ENCODE measurements around the gene TEX35.

Gene TEX35

GRCh38 chr1:178506177-178506576 lies 6.7 kb upstream of the TEX35 start:
- DNase-seq, result no peak
- Histone ChIP-seq H4K20me1 (ENCODE audit: insufficient read depth, low read length) (no peaks in the 10 kb centered on the region), H3K9me3 (ENCODE audit: insufficient read depth, low read length, severe bottlenecking) (no peaks in the 10 kb centered on the region), H3K4me2 (ENCODE audit: insufficient read depth, low read length) (no peak overlapping the region), H2AFZ (ENCODE audit: low read depth, low read length) (no peak overlapping the region), H3K79me2 (ENCODE audit: insufficient read depth, low read length) (no peaks in the 10 kb centered on the region), H3K27ac (ENCODE audit: low read length) (no peak overlapping the region), H3K27me3 (ENCODE audit: insufficient read depth, low read length, poor library complexity) (no peaks in the 10 kb centered on the region), H3K9ac (ENCODE audit: low read depth, low read length) (no peak overlapping the region), H3K4me1 (ENCODE audit: insufficient read depth, low read length) (no peaks in the 10 kb centered on the region), H3K36me3 (ENCODE audit: insufficient read depth, low read length) (no peaks in the 10 kb centered on the region), H3K4me3 (ENCODE audit: low read depth in 1 of 2, low read length in 2 of 2) (no peak overlapping the region)
- no peak for ATAC-seq (ENCODE audit: insufficient read depth, low read depth)
- no peak for TF ChIP-seq CTCF (IDR thresholded peaks at IDR 0.05; ENCODE audit: borderline replicate concordance, extremely low read depth, low read length, poor library complexity, severe bottlenecking)
- no peak for TF ChIP-seq EZH2 (IDR thresholded peaks at IDR 0.05; ENCODE audit: borderline replicate concordance, low read depth, low read length, severe bottlenecking)

DNA sequence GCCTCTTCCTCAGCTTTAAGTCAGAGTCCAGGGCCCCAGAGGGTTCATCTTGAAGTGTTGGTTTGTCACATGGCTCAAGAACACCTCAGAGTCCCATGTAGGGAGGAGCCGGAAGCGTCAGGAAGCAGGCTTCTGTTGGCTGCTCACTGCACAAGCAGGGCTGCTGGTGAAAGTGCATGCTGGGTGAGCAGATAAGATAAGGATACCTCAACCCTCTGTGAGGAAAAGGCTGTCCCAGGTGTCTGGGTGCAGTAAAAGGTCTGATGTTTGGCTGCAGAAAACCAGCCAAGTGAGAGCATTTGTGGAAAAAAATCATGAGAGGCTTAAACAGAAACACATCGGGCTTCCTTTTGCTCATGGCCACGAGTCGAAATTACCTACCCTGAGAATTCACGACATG lies 6.2 kb upstream of the TEX35 start:
- no peaks in the 10 kb centered on the region for H3K79me2 ChIP-seq (ENCODE audit: insufficient read depth, low read length)
- H4K20me1 ChIP-seq (ENCODE audit: insufficient read depth, low read length), result no peaks in the 10 kb centered on the region
- no peaks in the 10 kb centered on the region for H3K27me3 ChIP-seq (ENCODE audit: insufficient read depth, low read length, poor library complexity)
- no peak overlapping the region for H3K27ac ChIP-seq (ENCODE audit: low read length)
- no peaks in the 10 kb centered on the region for H3K4me1 ChIP-seq (ENCODE audit: insufficient read depth, low read length)
- no peak overlapping the region for H3K4me3 ChIP-seq (ENCODE audit: low read depth in 1 of 2, low read length in 2 of 2)
- H2AFZ ChIP-seq (ENCODE audit: low read depth, low read length), result no peak overlapping the region
- H3K36me3 ChIP-seq (ENCODE audit: insufficient read depth, low read length), result no peaks in the 10 kb centered on the region
- TF ChIP-seq EZH2 (IDR thresholded peaks at IDR 0.05; ENCODE audit: borderline replicate concordance, low read depth, low read length, severe bottlenecking) (no peak), CTCF (IDR thresholded peaks at IDR 0.05; ENCODE audit: borderline replicate concordance, extremely low read depth, low read length, poor library complexity, severe bottlenecking) (no peak)
- no peak for DNase-seq
- H3K9me3 ChIP-seq (ENCODE audit: insufficient read depth, low read length, severe bottlenecking), result no peaks in the 10 kb centered on the region
- ATAC-seq (ENCODE audit: insufficient read depth, low read depth), result no peak
- no peak overlapping the region for H3K9ac ChIP-seq (ENCODE audit: low read depth, low read length)
- H3K4me2 ChIP-seq (ENCODE audit: insufficient read depth, low read length), result no peak overlapping the region

DNA sequence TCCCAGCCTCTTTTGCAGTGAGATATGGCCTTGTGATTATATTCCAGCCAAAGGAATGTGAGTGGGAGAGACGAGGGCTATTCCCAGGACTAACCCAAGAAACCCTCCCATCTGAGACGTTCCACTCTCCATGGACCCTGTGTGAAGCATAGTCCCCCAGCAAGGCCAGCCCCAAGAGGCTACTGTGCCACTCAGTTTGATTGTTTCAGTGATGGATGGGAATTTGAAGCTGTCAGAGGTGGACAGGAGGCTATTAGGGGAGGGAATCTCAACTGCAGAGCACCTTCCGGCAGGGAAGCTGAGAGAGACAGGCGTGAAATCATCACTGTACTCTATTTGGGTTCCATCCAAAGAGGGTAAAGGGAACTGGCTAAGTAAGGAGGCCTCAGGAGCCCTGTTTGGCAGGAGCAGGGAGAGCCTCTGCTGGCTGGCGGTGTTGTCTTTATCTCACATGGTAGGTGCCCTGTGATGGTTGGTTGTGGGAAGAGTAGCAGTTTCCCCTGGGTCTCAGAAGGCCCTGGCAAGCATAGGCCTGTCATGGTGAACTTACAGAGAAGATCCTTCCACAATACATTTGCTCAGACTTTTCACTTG lies 3.4 kb upstream of the TEX35 start:
- no peaks in the 10 kb centered on the region for H3K9me3 ChIP-seq (ENCODE audit: insufficient read depth, low read length, severe bottlenecking)
- TF ChIP-seq CTCF (IDR thresholded peaks at IDR 0.05; ENCODE audit: borderline replicate concordance, extremely low read depth, low read length, poor library complexity, severe bottlenecking) (no peak), EZH2 (IDR thresholded peaks at IDR 0.05; ENCODE audit: borderline replicate concordance, low read depth, low read length, severe bottlenecking) (no peak)
- H3K27me3 ChIP-seq (ENCODE audit: insufficient read depth, low read length, poor library complexity), result no peaks in the 10 kb centered on the region
- H4K20me1 ChIP-seq (ENCODE audit: insufficient read depth, low read length), result no peaks in the 10 kb centered on the region
- H3K9ac ChIP-seq (ENCODE audit: low read depth, low read length), result no peak overlapping the region
- no peak overlapping the region for H2AFZ ChIP-seq (ENCODE audit: low read depth, low read length)
- H3K4me1 ChIP-seq (ENCODE audit: insufficient read depth, low read length), result no peaks in the 10 kb centered on the region
- ATAC-seq (ENCODE audit: insufficient read depth, low read depth), result no peak
- no peak for DNase-seq
- H3K4me2 ChIP-seq (ENCODE audit: insufficient read depth, low read length), result no peak overlapping the region
- H3K4me3 ChIP-seq (ENCODE audit: low read depth in 1 of 2, low read length in 2 of 2), result no peak overlapping the region
- H3K27ac ChIP-seq (ENCODE audit: low read length), result no peak overlapping the region
- no peaks in the 10 kb centered on the region for H3K79me2 ChIP-seq (ENCODE audit: insufficient read depth, low read length)
- no peaks in the 10 kb centered on the region for H3K36me3 ChIP-seq (ENCODE audit: insufficient read depth, low read length)

GRCh38 chr1:178510155-178510554 lies 2.8 kb upstream of the TEX35 start:
- H4K20me1 ChIP-seq (ENCODE audit: insufficient read depth, low read length), result no peaks in the 10 kb centered on the region
- no peaks in the 10 kb centered on the region for H3K36me3 ChIP-seq (ENCODE audit: insufficient read depth, low read length)
- no peak overlapping the region for H3K4me3 ChIP-seq (ENCODE audit: low read depth in 1 of 2, low read length in 2 of 2)
- H3K9ac ChIP-seq (ENCODE audit: low read depth, low read length), result no peak overlapping the region
- ATAC-seq (ENCODE audit: insufficient read depth, low read depth) (no peak), DNase-seq (no peak)
- no peaks in the 10 kb centered on the region for H3K27me3 ChIP-seq (ENCODE audit: insufficient read depth, low read length, poor library complexity)
- H3K27ac ChIP-seq (ENCODE audit: low read length), result no peak overlapping the region
- H3K4me2 ChIP-seq (ENCODE audit: insufficient read depth, low read length), result no peak overlapping the region
- no peaks in the 10 kb centered on the region for H3K9me3 ChIP-seq (ENCODE audit: insufficient read depth, low read length, severe bottlenecking)
- H3K4me1 ChIP-seq (ENCODE audit: insufficient read depth, low read length), result no peaks in the 10 kb centered on the region
- no peak overlapping the region for H2AFZ ChIP-seq (ENCODE audit: low read depth, low read length)
- H3K79me2 ChIP-seq (ENCODE audit: insufficient read depth, low read length), result no peaks in the 10 kb centered on the region
- no peak for TF ChIP-seq CTCF (IDR thresholded peaks at IDR 0.05; ENCODE audit: borderline replicate concordance, extremely low read depth, low read length, poor library complexity, severe bottlenecking)
- TF ChIP-seq EZH2 (IDR thresholded peaks at IDR 0.05; ENCODE audit: borderline replicate concordance, low read depth, low read length, severe bottlenecking), result no peak

All from DND-41 (cell line).